WERI-Rb-1 (cell line): ENCODE measurements around the gene RBP2.

Experiments used
- DNase-seq: peaks from one replicate; pipeline ENCODE4 v3.0.0-alpha.2; 2020
- H3K27ac ChIP-seq: fragments of 250-450 bp; sonication (Bioruptor Pico); 2 replicates; pipeline ENCODE4 v1.5.1; 2020; ENCODE audit warnings: mild to moderate bottlenecking, moderate library complexity
- H3K27me3 ChIP-seq: fragments of 250-450 bp; sonication (Bioruptor Pico); 2 replicates; pipeline ENCODE4 v1.5.1; 2021; ENCODE audit warnings: mild to moderate bottlenecking, low read depth, moderate library complexity; ENCODE audit not compliant: insufficient read depth, severe bottlenecking
- H3K36me3 ChIP-seq: fragments of 250-450 bp; sonication (Bioruptor Pico); 2 replicates; pipeline ENCODE4 v1.5.1; 2020; ENCODE audit warnings: mild to moderate bottlenecking, moderate library complexity
- H3K4me3 ChIP-seq: 2 replicates; pipeline ENCODE4 v1.5.1; 2011; ENCODE audit warnings: low read depth, mild to moderate bottlenecking, control low read depth, low read length
- H3K9me3 ChIP-seq: fragments of 250-450 bp; sonication (Bioruptor Pico); 2 replicates; pipeline ENCODE4 v1.5.1; 2021; ENCODE audit warnings: mild to moderate bottlenecking, moderate library complexity; ENCODE audit not compliant: severe bottlenecking
- TF ChIP-seq, protein P1 (sequence below): IDR thresholded peaks from 2 replicates; pipeline ENCODE4 v1.5.1; 2011; ENCODE audit warnings: low read depth, mild to moderate bottlenecking, control low read depth, inconsistent platforms, low read length

The RBP2 gene

DNA sequence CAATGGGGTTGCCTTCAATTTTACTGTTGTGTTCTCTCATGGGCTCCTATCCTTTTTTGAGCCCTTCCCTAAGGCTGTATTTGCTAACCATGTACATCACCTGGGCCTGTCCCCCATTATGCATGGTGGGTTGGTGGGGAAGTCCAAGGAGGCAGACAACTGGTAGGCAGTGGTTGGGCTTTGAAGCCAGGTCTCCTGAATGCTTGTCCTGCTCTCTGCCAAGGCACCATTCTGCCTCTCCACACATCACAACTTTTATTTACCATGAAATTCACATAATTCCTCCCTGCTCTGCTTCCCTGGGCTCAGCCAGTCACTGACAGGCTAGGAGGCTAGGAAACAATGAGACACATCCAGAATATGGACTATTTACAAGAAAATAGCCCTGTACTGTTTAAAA lies 45.8 kb downstream of the RBP2 start:
- no peaks in the 10 kb centered on the region for H3K36me3 ChIP-seq
- TF ChIP-seq, protein P1, sequence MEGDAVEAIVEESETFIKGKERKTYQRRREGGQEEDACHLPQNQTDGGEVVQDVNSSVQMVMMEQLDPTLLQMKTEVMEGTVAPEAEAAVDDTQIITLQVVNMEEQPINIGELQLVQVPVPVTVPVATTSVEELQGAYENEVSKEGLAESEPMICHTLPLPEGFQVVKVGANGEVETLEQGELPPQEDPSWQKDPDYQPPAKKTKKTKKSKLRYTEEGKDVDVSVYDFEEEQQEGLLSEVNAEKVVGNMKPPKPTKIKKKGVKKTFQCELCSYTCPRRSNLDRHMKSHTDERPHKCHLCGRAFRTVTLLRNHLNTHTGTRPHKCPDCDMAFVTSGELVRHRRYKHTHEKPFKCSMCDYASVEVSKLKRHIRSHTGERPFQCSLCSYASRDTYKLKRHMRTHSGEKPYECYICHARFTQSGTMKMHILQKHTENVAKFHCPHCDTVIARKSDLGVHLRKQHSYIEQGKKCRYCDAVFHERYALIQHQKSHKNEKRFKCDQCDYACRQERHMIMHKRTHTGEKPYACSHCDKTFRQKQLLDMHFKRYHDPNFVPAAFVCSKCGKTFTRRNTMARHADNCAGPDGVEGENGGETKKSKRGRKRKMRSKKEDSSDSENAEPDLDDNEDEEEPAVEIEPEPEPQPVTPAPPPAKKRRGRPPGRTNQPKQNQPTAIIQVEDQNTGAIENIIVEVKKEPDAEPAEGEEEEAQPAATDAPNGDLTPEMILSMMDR, result no peak
- no peak overlapping the region for H3K4me3 ChIP-seq
- no peaks in the 10 kb centered on the region for H3K27me3 ChIP-seq
- no peak overlapping the region for H3K27ac ChIP-seq
- H3K9me3 ChIP-seq, result no peaks in the 10 kb centered on the region
- no peak for DNase-seq

DNA sequence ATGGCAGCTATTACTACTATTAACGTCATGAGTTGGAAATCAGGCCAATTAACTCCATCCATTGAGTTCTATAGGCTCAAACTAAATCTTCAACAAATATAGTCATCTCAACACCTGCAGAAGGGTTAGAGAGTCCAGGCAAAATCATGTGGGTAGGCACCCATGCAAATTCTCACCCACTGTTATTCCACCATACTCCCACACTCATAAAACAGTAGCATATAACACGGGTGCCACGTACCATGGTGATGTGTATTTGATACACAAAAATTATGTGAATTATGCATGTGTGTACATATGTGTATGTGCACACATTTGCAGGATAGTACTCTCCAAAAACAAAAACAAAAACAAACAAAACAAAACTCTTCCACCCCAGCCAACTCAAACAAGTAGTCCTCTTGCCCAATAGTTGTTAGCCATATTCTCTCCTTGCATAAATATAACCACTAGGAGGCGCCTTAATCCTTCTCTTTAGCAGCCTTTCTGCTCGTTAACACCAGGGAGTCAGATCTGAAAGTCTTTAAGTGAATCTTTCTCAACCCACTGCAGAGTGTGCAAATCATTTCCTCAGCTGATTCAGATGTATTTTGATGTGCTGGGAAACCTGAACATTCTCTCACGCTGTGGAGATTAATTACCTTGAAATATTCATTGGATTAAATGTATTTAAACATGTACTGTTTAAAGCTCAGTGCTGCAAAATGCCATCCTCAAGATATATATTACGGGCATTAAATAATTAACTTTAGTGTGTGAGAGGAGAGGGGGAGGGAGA lies 48.8 kb downstream of the RBP2 start:
- no peak overlapping the region for H3K4me3 ChIP-seq
- H3K27me3 ChIP-seq, result no peaks in the 10 kb centered on the region
- no peaks in the 10 kb centered on the region for H3K9me3 ChIP-seq
- no peaks in the 10 kb centered on the region for H3K36me3 ChIP-seq
- DNase-seq, result peak; percentile 22
- TF ChIP-seq, protein P1, result peak; percentile 68
- peak overlapping the region; percentile 31; the same call in 1 of the 2 replicates for H3K27ac ChIP-seq

DNA sequence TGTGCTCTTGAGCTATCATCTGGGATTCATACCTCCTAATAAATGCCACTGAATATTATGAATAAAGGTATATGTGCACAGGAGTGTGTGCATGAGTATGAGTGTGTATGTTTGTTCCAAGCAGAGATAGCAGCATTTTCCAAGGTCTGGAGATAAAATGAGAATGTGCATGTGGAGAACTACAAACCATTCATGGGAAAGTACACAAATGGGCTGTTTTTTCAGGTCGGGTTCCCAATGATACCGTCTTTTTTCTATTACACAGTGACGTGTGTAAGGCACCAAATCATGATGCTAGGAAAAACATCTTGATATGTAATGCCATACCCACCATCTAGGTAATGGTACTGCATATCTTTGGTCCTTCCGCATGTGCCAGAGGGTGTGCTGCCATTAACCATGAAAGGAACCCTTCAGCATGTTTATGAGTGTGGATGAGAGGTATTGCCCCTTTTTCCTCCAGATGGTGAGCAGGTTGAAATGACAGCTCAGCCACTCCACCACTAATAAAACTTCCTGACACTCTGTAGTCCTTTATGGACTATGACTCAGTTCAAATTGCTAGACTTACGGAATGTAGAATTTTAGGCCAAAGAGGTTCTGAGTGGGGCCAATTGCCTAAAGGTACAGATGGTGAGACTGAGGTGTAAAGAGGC lies 50.4 kb downstream of the RBP2 start:
- DNase-seq, result no peak
- H3K36me3 ChIP-seq, result no peaks in the 10 kb centered on the region
- no peak overlapping the region for H3K4me3 ChIP-seq
- no peaks in the 10 kb centered on the region for H3K27me3 ChIP-seq
- no peaks in the 10 kb centered on the region for H3K9me3 ChIP-seq
- TF ChIP-seq, protein P1, result no peak
- no peak overlapping the region for H3K27ac ChIP-seq

DNA sequence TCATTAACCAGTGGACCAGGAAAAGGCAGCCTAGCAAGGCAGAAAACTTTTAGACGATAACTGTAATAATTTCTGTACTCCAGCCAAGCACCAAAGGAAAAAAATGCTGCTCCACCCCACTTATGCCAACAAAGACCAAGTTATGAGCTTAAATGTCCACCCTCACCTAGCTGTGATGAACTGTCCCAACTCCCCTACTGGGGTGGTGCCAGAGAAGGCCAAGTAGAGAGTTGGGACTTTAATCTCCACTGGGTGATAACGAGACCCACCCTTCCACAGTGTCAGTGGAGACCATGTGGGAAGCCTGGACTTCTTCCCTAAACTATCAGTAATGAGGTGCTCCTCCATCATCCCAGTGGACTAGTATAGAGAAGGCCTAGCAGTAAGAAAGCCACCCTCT lies 53.1 kb downstream of the RBP2 start:
- H3K36me3 ChIP-seq, result no peaks in the 10 kb centered on the region
- no peaks in the 10 kb centered on the region for H3K9me3 ChIP-seq
- TF ChIP-seq, protein P1, result no peak
- H3K27ac ChIP-seq, result no peak overlapping the region
- DNase-seq, result no peak
- H3K27me3 ChIP-seq, result no peaks in the 10 kb centered on the region
- no peak overlapping the region for H3K4me3 ChIP-seq

DNA sequence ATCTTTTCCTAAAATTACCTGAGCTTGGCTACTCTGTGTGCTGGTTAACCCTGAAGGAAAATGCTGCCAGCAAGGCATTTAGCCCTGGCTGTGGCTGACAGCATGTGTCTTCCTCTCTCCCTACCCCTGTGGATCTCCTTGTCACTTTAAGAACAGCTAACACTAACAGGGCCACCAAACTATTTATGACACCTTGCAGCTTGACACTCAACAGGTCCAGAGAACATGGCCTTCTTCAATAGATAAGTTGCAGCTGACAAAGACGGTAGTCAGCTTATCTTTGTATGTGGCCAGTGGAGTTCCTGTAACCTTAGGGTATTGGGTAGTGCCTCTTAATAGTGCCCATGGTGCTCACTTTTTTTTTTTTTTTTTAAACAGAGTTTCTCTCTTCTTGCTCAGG lies 54.9 kb downstream of the RBP2 start:
- DNase-seq, result no peak
- H3K9me3 ChIP-seq, result no peaks in the 10 kb centered on the region
- no peaks in the 10 kb centered on the region for H3K36me3 ChIP-seq
- no peak overlapping the region for H3K4me3 ChIP-seq
- H3K27me3 ChIP-seq, result no peaks in the 10 kb centered on the region
- TF ChIP-seq, protein P1, result no peak
- no peak overlapping the region for H3K27ac ChIP-seq

DNA sequence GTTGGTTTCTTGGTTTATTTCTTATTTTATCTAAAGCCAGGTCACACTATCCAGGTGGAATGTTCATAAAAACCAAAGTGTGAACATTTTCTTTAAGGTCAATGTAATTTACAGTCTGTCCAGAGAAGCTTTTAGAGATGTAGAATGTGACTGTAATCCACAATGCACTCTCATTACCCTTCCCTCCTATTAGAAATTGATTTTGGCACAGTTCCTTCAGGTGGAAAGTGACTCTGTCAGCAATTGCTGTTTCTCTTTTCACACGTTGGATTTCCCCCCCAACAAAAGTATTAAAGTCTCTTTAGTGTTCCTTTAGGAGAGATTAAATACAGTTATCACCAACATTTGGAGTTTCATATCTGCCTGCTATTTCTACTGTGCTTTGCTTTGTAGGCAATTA lies 55.3 kb downstream of the RBP2 start:
- TF ChIP-seq, protein P1, result no peak
- no peak overlapping the region for H3K4me3 ChIP-seq
- no peaks in the 10 kb centered on the region for H3K36me3 ChIP-seq
- no peaks in the 10 kb centered on the region for H3K27me3 ChIP-seq
- DNase-seq, result no peak
- no peak overlapping the region for H3K27ac ChIP-seq
- no peaks in the 10 kb centered on the region for H3K9me3 ChIP-seq
